Measurements from ENCODE around the gene SPIRE2.

DNA sequence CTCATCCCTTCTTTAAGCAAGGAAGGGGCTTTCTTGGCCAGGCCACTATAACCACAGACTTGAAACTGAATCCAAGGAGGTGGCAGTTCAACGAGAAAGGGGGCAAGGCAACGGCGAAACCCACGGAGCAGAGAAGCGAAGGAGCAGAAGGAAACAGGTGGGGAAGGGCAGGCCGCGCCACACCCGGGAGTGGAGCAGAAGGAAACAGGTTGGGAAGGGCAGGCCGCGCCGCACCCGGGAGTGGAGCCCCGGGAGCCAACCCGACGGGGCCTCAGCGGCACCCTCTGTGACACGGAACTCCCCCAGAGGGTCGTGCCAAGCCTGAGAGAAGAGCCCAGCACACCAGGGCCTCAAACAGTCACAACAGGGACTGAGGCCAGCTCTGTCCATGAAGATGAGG, 32.2 kb upstream of the SPIRE2 start:
- TF ChIP-seq, protein P1, sequence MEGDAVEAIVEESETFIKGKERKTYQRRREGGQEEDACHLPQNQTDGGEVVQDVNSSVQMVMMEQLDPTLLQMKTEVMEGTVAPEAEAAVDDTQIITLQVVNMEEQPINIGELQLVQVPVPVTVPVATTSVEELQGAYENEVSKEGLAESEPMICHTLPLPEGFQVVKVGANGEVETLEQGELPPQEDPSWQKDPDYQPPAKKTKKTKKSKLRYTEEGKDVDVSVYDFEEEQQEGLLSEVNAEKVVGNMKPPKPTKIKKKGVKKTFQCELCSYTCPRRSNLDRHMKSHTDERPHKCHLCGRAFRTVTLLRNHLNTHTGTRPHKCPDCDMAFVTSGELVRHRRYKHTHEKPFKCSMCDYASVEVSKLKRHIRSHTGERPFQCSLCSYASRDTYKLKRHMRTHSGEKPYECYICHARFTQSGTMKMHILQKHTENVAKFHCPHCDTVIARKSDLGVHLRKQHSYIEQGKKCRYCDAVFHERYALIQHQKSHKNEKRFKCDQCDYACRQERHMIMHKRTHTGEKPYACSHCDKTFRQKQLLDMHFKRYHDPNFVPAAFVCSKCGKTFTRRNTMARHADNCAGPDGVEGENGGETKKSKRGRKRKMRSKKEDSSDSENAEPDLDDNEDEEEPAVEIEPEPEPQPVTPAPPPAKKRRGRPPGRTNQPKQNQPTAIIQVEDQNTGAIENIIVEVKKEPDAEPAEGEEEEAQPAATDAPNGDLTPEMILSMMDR (IDR thresholded peaks at IDR 0.05 in 2 of 3, conservative IDR thresholded peaks at IDR 0.05 in 1 of 3; ENCODE audit: insufficient read depth in 2 of 3, low read depth in 1 of 3, low read length in 3 of 3), result no peak
- TF ChIP-seq AFF1 (IDR thresholded peaks at IDR 0.05; ENCODE audit: low read depth in 1 of 2, partially characterized antibody in 2 of 2) (no peak), MAFK (IDR thresholded peaks at IDR 0.05; ENCODE audit: low read length) (no peak), U2AF1 (optimal IDR thresholded peaks at IDR 0.05; ENCODE audit: low read depth, low read length) (no peak), SAFB (IDR thresholded peaks at IDR 0.05; ENCODE audit: borderline replicate concordance, low read depth, low read length) (no peak), GATA2 (CRISPR knock-in tag; IDR thresholded peaks at IDR 0.05) (no peak), EZH2 (IDR thresholded peaks at IDR 0.05; ENCODE audit: borderline replicate concordance, low read depth, low read length) (no peak), ATF7 (IDR thresholded peaks at IDR 0.05) (no peak)
- TF ChIP-seq, protein P2, sequence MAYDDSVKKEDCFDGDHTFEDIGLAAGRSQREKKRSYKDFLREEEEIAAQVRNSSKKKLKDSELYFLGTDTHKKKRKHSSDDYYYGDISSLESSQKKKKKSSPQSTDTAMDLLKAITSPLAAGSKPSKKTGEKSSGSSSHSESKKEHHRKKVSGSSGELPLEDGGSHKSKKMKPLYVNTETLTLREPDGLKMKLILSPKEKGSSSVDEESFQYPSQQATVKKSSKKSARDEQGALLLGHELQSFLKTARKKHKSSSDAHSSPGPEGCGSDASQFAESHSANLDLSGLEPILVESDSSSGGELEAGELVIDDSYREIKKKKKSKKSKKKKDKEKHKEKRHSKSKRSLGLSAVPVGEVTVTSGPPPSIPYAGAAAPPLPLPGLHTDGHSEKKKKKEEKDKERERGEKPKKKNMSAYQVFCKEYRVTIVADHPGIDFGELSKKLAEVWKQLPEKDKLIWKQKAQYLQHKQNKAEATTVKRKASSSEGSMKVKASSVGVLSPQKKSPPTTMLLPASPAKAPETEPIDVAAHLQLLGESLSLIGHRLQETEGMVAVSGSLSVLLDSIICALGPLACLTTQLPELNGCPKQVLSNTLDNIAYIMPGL (CRISPR knock-in tag; IDR thresholded peaks at IDR 0.05), result no peak
- TF ChIP-seq, protein P3, sequence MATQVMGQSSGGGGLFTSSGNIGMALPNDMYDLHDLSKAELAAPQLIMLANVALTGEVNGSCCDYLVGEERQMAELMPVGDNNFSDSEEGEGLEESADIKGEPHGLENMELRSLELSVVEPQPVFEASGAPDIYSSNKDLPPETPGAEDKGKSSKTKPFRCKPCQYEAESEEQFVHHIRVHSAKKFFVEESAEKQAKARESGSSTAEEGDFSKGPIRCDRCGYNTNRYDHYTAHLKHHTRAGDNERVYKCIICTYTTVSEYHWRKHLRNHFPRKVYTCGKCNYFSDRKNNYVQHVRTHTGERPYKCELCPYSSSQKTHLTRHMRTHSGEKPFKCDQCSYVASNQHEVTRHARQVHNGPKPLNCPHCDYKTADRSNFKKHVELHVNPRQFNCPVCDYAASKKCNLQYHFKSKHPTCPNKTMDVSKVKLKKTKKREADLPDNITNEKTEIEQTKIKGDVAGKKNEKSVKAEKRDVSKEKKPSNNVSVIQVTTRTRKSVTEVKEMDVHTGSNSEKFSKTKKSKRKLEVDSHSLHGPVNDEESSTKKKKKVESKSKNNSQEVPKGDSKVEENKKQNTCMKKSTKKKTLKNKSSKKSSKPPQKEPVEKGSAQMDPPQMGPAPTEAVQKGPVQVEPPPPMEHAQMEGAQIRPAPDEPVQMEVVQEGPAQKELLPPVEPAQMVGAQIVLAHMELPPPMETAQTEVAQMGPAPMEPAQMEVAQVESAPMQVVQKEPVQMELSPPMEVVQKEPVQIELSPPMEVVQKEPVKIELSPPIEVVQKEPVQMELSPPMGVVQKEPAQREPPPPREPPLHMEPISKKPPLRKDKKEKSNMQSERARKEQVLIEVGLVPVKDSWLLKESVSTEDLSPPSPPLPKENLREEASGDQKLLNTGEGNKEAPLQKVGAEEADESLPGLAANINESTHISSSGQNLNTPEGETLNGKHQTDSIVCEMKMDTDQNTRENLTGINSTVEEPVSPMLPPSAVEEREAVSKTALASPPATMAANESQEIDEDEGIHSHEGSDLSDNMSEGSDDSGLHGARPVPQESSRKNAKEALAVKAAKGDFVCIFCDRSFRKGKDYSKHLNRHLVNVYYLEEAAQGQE (IDR thresholded peaks at IDR 0.05; ENCODE audit: borderline replicate concordance), result no peak
- TF ChIP-seq, protein P3 (CRISPR knock-in tag; IDR thresholded peaks at IDR 0.05; ENCODE audit: low read depth), result no peak

Measured in K562 (cell line).